Ammon's horn (tissue), 1 donor: ENCODE results near the gene SLITRK3.
A peak's percentile ranks its signal among the peaks of the same experiment; 100 is the strongest.

Experiments used
- DNase-seq: peaks from one replicate; pipeline ENCODE4 v3.0.0-alpha.2; 2016; ENCODE audit warnings: low spot score

Gene SLITRK3

GRCh38 chr3:165195640-165196576 is at the start of gene SLITRK3:
SLITRK3 (minus strand) TSS chr3:165196384; CDS start chr3:165190830, 5,554 bp downstream.
- peak; percentile 37 for DNase-seq

- no peak for DNase-seq
These were observed 47.4 kb upstream of the SLITRK3 start for GRCh38 chr3:165243597-165243996.

GRCh38 chr3:165233501-165234195 is 37.5 kb upstream of the SLITRK3 start:
- DNase-seq: no peak

- no peak for DNase-seq
These were observed 29.4 kb upstream of the SLITRK3 start for GRCh38 chr3:165225604-165226003.

- no peak for DNase-seq
These were observed 21.6 kb upstream of the SLITRK3 start for GRCh38 chr3:165217739-165218138.

- no peak for DNase-seq
These were observed 16.4 kb upstream of the SLITRK3 start for GRCh38 chr3:165212580-165212979.

- no peak for DNase-seq
These were observed 15.5 kb upstream of the SLITRK3 start for GRCh38 chr3:165211721-165212120.

GRCh38 chr3:165210727-165211126 is 14.5 kb upstream of the SLITRK3 start:
- no peak for DNase-seq

GRCh38 chr3:165210132-165210531 is 13.9 kb upstream of the SLITRK3 start:
- no peak for DNase-seq

- peak; percentile 92 for DNase-seq
These were observed 10.5 kb upstream of the SLITRK3 start for GRCh38 chr3:165206454-165207266.

- no peak for DNase-seq
These were observed 8.3 kb upstream of the SLITRK3 start for GRCh38 chr3:165204445-165204844.

GRCh38 chr3:165202995-165203394 is 6.8 kb upstream of the SLITRK3 start:
- no peak for DNase-seq

- DNase-seq: no peak
These were observed 5.8 kb upstream of the SLITRK3 start for GRCh38 chr3:165201964-165202363.

GRCh38 chr3:165197481-165197800 is 1.3 kb upstream of the SLITRK3 start:
- DNase-seq: no peak

- peak; percentile 46 for DNase-seq
These were observed 645 bp upstream of the SLITRK3 start for GRCh38 chr3:165196577-165197480.

- no peak for DNase-seq
These were observed 944 bp downstream of the SLITRK3 start for GRCh38 chr3:165195241-165195639.

GRCh38 chr3:165194511-165195240 is 1.5 kb downstream of the SLITRK3 start:
- peak; percentile 44 for DNase-seq

- DNase-seq: peak; percentile 42
These were observed 2.6 kb downstream of the SLITRK3 start for GRCh38 chr3:165193366-165194254.

- DNase-seq: peak; percentile 56
These were observed 3.5 kb downstream of the SLITRK3 start for GRCh38 chr3:165192610-165193192.
